Measurements from ENCODE around the gene ALCAM.
"Not testable (repeated sequence)": the region's sequence is repeated elsewhere in the genome, so short reads cannot be mapped to it uniquely, and the experiment has no call there.

ALCAM gene

DNA sequence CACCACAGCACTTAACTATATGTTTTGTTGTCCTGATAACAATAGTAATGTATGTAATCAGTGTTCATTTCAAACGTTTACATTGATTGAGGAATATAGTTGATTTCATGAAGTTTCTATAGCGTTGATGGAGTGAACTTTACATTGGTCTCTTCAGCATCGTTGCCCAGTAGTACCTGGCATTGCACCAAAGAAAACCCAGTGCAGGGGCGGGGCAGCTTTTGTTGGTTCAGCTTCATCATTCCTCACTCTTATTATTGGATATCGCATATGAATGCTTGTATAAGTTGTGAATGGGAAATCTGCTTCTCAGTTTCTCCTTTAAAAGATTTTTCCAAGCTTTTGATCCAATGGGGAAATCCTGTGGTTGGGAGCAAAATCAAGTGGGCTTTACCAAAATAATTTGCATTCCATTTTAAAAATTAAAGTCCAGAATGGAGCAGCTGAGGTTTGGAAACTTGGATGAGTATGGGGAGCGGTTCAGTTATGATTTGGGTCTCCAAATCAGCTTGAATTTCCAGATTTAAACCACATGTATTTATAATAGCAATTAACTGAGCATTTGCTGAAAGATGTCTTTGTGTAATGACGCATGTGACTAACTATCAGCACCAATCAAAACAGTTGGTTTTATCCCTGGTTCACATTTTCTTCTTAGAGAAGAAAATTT is 213.7 kb downstream of the ALCAM start:
- DNase-seq (ENCODE audit: low read depth in 1 of 2, low spot score in 1 of 2) = no peak

DNA sequence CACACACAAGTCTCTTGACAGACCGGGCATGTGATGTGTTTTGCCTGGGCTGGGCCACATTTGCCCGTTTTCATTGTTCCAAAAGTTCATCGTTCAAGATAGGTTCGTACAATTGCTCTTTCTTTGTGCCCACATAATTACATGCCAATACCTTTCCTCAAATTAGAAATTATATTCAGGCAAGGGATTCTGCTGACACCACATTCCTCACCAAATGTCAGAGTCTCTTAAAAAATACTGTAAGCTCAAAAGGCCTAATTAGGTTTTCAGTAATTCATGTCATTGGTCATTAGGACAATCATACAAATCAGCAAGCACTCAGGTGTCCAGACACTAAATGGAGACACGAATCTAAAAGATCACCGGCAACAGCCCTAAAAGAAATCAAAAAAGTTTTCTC is 215.3 kb downstream of the ALCAM start:
- no peak for DNase-seq (ENCODE audit: low read depth in 1 of 2, low spot score in 1 of 2)

DNA sequence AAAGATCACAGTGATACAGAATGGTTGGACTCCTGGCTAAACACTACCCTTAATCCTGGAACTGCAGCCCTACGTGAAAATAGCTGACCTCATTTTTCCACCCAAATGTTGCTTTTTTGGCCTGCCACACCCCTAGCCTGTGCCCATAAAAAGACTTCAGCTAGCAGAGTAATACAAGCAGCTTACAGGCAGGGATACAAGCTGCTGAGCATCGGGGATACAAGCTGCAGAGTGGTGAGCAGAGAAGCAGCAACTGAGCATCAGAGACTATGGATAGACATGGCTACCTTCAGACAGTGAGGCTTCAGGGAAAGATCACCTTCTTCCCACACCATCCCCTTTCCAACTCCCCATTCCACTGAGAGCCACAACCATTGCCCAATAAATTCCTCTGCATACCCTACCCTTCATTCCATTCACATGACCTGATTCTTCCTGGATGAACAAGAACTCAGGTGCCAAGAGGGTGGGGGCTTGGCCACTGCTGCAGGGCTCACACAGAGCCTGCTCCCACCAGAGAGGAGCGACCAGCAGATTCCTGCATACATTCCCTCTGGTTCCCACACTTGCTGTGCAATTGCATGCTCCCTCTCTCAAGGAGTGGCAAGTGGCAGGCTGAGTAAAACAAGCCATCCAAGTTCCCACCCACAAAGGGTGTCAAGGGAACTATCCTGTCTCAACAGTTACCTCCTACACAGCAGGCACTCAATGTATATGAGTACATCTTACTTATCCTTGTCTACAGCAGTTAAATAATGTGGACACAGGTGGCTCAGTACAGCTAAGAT is 217.5 kb downstream of the ALCAM start:
- DNase-seq (ENCODE audit: low read depth in 1 of 2, low spot score in 1 of 2) = no peak

DNA sequence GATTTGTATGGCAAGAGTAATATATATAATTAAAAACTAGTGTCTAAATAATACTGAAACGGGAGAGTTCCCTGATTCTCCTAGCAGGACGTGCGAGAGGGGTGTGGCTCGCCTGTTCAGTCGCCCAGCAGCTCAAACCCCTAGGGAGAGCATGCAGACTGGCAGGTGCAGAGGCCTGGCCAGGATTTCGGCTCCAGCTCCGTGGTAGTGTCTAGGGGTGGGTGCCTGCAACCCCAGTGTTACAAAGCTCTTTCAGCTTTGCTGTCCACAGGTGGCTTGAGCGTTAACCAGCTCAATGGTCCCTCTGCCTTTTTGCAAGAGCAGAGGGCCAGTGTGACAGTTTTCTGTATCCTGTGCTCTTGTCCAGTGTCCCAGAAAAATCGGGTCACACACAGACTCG is 226.6 kb downstream of the ALCAM start:
- DNase-seq (ENCODE audit: low read depth in 1 of 2, low spot score in 1 of 2) = no peak

DNA sequence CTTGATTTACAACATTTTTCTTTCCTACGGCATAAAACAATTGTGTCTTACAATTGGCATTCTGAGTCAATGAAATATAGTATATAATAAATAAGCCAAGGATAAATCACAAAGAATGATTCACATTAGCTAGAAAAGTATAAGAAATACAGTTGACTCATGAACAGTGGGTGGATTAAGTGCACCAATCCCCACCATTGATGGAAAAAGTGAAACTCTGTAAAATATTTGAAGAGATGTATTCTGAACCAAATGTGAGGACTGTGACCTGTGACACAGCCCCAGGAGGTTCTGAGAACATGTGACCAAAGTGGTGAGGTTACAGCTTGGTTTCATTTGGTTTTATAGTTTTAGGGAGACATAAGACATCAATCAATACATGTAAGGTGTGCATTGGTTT is 227.5 kb downstream of the ALCAM start:
- no peak for DNase-seq (ENCODE audit: low read depth in 1 of 2, low spot score in 1 of 2)

DNA sequence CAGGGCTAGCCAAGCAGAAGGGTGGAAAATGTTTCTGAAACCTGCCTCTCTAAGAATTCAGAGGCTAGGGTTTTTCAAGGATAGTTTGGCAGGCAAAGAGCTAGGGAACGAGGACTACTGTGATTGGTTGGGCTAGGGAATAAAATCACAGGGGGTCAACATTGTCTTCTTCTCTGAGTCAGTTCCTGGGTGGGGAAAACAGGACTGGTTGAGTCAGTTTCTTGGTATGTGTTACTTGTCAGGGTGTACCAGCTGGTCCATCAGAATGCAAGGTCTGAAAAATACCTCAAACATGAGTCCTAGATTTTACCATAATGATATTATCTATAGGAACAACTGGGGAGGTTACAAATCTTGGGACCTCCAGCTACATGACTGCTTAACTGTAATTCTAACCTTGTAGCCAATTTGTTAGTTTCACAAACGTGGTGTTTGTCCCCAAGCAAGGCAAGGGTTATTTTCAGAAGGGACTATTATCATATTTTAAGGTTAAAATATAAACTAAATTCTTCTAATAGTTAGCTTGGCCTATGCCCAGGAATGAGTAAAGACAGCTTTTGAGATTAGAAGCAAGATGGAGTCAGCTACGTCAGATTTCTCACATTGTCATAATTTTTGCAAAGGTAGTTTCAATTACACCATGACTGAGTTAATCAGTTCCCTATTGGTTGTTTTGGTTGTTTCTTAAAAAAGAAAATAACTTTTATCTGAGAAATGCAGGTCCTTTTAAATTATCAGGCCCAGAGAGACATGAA is 231.5 kb downstream of the ALCAM start:
- no peak for DNase-seq (ENCODE audit: low read depth in 1 of 2, low spot score in 1 of 2)

DNA sequence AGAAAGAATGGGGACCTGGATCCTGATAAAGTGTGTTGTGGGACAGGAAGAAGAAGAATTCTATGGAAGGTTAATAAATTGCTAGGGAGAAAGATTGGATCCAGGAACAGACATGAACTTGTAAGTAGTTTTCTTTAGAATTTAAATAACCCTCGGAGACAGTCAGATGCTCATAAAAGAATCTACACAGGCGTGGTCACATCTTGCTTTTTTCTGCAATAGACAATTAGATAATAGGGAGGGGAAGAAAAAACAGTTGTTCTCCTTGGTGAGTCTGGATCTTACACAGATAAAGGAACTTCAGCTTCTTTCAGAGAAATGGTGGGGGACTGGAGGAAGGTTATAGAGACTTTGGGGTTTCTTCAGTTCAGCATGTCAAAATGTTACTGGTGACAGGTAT is 232.6 kb downstream of the ALCAM start:
- DNase-seq (ENCODE audit: low read depth in 1 of 2, low spot score in 1 of 2) = no peak

DNA sequence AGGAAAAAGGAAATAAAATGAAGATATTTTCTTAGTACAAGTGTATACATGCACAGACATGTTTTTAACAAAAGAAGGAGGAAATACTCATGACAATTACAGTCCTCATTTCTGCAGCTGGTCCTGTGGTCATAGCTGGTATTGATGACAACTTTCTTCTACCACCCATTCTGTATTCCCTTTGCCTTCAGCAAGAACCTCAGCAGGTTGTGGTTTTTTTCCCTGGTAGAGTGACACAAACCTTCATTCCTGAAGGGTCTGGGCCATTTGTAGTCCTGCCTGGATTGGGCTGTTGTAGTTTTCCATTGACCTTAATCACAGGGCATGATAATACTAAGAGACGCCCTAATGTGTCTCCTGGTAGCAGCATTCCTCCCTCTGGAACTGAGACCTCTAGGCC is 235.0 kb downstream of the ALCAM start:
- DNase-seq (ENCODE audit: low read depth in 1 of 2, low spot score in 1 of 2) = not testable (repeated sequence)

DNA sequence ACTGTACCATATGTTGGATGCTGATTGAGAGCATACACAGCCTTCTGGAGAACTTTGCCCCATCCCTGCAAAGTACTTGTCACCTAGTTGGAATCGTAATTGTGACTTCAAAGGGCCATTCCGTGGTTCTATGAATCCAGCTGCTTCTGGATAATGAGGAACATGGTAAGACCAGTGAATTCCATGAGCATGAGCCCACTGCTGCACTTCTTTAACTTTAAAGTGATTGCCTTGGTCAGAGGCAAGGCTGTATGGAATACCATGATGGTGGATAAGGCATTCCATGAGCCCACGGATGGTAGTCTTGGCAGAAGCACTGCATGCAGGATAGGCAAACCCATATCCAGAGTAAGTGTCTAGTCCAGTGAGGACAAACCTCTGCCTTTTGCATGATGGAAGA is 235.6 kb downstream of the ALCAM start:
- not testable (repeated sequence) for DNase-seq (ENCODE audit: low read depth in 1 of 2, low spot score in 1 of 2)

DNA sequence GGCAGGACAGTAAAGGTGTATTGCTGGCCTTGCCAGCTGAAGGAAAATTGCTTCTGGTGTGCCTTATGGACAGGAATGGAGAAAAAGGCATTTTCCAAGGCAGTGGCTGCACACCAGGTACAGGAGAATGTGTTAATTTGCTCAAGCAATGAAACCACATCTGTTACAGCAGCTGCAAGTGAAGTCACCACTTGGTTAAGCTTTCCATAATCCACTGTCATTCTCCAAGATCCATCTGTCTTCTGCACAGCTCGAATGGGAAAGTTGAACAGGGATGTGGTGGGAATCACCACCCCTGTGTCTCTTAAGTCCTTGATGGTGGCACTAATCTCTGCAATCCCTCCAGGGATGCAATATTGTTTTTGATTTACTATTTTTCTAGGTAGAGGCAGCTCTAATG is 236.8 kb downstream of the ALCAM start:
- not testable (repeated sequence) for DNase-seq (ENCODE audit: low read depth in 1 of 2, low spot score in 1 of 2)

DNA sequence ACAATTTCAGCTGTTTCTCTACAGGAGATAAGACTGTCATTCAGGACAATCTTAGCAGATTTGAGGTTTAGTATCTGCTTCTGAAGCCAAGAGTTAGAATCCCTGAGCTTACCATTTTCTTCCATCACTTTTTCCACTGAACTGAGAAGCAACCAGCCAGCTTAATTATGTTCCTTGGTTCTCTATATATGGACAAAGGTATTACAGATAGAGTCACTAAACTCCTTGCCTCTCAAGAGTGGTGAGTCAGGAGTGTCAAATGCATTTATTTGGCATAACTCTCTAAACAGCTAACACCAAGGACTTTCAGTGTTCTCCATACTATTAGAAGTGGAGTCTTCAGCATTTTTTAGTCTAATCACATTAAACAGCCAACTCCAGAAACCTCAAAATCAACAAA is 239.3 kb downstream of the ALCAM start:
- no peak for DNase-seq (ENCODE audit: low read depth in 1 of 2, low spot score in 1 of 2)

DNA sequence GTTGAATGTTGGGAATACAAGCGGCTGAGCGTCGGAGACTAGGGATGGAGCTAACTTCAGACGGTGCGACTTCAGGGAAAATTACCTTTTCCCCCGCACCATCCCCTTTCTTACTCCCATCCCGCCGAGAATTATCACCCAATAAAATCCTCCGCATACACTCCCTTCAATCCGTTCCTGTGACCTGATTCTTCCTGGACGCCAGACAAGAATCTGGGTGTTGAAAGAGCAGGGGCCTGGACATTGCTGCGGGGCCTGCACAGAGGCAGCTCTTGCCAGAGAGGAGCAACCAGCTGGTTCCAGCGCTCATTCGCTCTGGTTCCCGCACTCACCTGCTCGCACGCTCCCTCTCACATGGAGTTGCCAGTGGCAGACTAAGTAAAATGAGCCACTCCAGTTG is 241.9 kb downstream of the ALCAM start:
- no peak for DNase-seq (ENCODE audit: low read depth in 1 of 2, low spot score in 1 of 2)

DNA sequence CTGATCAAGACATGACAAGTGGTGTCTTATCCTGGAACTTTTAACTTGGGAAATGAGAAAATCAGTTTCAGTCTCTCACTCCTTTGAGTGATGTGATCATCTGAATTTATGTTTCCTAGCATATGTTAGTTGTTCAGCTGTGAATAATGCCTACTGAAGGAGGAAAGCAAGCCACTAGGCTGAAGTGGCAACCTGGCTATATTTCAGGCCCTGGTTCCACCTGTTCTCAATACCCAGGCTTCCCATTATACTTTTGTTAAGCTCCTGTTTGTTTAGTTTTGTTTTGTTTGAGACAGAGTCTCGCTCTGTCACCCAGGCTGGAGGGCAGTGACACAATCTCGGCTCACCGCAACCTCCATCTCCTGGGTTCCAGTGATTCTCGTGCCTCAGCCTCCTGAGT is 243.8 kb downstream of the ALCAM start:
- DNase-seq (ENCODE audit: low read depth in 1 of 2, low spot score in 1 of 2) = no peak

DNA sequence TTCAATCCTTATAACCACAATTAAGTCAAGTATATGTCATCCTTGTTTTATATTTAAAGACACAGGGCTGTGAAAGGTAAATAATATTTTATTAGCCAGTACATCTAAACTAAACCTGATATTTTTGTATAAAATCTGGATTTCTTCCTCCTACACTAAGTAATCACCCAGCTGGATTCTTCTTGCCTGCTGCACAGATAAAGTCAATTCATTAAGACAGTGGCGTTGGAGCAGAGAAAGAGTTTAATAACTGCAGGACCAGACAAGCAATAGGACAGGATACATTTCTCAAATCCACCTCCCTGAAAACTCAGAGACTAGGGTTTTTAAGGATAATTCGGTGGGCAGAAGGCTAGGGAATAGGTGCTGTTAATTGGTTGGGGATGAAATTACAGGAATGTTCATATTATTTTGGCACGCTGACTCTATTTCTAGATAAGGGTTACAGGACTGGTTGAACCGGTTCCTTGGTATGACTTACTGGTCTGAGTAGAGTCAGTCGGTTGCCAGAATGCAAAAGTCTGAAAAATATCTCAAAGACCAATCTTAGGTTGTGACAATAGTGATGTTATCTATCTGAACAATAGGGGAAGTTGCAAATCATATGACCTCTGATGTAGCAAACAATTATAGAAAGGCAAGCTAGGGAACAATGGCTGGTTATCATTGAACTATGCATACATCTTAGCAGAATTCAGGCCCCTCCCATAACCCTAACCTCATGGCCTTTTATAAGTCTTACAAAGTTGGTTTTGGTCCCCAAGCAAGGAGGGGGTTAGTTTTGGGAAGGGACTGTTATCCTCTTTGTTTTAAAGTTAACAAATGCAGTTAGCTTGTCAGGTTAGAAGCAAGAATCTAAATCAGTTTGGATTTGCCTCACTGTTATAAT is 244.8 kb downstream of the ALCAM start:
- DNase-seq (ENCODE audit: low read depth in 1 of 2, low spot score in 1 of 2) = no peak

DNA sequence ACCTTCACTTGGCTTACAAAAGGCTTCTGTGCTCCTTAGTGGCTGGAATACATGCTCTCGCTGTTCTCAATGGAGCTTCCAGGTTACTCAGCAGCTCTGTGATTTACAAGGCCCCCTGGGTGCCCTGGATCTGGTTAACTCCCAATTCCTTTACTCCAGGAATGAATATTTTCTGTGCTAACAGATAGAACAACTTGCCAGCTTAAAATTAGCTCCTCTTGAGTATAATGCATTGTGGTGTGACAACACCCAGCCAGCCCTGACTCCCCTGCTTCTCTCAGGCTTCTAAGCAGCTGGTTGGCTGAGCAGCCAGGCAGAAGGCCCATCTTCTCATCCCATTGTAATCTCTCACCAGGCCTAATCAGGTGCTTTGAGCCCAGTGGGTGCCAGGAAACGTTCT is 246.4 kb downstream of the ALCAM start:
- DNase-seq (ENCODE audit: low read depth in 1 of 2, low spot score in 1 of 2) = no peak

DNA sequence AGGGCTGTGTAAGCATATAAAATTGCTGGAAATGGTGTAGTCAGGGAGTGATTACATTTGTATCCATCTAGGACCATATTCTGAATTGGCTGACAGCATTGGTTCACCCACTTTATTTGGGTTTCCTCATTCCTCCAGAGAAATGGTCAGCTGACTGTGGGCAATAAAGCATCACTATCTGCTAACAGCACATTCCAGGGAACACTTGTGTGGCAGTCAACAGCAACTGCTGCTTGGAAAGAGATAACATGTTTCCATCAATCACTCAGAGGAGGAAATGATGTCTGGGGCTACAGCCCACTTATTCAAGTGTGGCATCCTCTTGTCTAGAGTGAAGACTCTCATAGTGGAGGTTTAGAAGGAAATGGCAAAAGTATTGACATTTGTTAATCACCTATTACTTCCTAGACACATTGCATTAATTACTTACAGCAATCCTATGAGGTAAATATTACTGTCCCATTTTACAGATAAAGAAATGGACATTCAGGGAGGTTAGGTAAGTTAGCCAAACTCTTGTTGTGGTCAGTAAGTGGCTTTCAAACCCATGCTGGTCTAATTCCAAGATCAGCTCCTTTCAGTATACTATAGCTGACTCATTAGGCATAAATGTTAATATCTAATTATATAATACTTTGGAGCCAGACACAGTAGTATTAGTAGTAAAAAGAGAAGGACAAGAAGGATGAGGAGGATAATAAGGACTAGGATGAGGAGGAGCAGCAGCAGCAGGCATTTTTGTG is 247.8 kb downstream of the ALCAM start:
- DNase-seq (ENCODE audit: low read depth in 1 of 2, low spot score in 1 of 2) = no peak

DNA sequence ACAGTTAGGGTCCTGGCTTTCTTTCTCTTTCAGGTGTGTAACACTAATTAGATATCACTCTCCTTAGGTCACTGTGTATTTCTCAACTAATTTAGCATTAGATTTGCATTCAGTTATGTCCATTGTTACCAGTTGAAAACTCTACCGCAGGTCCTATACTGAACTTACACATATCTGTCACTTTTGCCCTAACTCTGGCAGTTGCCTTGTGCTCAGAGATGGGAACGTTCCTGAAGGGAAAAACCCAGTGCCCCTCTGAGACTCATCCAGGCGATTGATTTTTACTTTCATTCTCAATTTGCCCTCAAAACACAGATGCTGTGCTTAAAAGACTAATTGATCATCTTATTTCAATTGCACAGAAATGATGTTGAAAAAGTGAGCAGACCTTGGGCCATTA is 249.1 kb downstream of the ALCAM start:
- no peak for DNase-seq (ENCODE audit: low read depth in 1 of 2, low spot score in 1 of 2)

DNA sequence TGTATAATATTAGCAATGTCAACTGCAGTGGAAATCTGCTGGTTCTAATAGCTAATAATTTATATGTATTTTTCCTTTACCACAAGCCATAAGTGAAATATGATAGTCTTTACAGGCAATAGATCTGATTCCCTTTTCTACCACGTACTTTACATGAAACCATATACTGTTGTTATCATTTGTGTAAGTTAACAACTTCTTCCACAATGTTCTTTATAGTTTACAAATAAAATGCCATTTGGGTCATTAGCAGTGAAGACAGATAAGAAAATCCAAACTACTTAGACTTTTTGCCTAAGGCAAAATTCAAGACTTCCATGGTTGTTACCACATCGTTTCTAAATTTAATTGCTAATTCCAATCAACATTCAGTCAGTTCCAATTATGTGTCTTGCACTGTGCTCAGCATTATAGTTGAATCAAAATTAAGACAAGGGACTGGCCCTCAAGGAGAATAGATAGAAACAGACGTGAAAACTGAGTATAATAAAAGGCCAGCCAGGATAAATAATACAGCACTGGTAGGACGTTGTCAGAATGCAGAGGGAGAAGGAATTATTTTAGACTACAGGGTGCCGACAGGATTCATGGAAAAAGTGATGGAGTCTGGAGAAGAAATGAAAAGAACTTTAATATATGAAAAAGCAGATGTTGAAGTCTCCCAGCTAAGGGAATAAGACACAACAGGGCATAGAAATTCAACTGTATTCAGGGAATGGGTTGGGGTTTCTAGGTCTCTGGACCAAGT is 249.8 kb downstream of the ALCAM start:
- DNase-seq (ENCODE audit: low read depth in 1 of 2, low spot score in 1 of 2) = no peak

DNA sequence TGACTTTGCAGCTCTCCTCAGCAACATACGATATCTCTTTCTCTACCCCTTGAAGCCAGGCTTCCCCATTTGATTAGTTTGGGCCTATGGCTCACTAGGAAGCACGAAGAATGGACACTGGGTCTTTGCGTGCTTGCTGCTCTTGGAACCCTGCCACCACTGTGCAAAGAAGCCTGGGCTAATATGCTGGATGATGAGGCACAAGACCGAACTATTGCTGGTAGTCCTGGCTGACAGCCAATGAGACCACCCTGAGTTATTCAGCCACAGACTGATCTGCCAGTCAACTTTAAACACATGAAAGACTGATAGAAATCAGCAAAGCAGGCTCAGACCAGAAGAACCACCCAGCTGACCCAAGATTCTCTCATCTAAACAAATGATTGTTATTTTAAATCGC is 251.8 kb downstream of the ALCAM start:
- no peak for DNase-seq (ENCODE audit: low read depth in 1 of 2, low spot score in 1 of 2)

DNA sequence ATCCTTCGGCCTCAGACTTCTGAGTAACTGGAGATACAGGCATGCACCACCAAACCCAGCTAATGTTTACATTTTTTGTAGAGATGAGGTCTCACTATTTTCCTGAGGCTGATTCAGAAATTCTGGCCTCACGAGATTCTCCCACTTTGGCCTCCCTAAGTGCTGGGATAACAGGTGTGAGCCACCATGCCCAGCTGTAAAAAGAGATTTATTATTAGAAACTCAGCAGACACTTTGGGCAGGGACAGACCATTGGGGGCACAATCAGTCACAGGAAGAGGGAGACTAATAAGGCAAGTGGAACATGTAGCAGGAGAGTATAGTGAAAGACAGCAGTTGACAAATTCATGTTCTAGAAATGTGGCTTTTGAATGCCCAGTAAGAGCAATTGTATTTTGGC is 252.9 kb downstream of the ALCAM start:
- no peak for DNase-seq (ENCODE audit: low read depth in 1 of 2, low spot score in 1 of 2)

Data from activated T-helper 1 cell treated with anti-CD3 and anti-CD28 coated beads, Interleukin-2, amount 50 U/mL, for 16 hours (primary cell).